ENCODE data around the gene FGF13. TPM values are rescaled to one million over a fixed set of nuclear protein-coding genes. Genes with fewer than 3 reads are reported as not detected.

FGF13 gene
- total and polyA plus RNA-seq, 2 of the 4 experiments (the other 2 are of a cell fraction): 0.18 TPM; not detected in 1

DNA sequence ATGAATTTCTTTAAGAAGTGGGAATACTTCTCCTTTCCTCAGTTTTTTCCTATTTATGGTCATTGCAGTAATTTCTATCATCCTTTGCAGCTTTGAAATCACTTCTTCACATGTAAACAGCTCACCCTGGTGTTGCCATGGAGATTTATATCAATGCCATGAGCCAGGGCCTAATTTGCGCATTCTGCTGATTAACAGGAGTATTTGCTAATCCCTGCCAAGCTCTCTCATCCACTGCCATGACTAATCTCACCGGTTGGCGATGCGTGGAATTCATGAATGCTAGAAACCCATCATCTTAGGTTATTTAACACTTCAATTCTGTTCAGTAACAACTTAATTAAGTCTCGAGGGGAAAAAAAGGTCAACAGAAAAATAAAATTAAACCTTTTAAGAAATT is 11.8 kb upstream of the FGF13 start:
- Histone ChIP-seq H2AFZ (replicated peaks; ENCODE audit: low read length, poor library complexity) (no peak overlapping the region), H2BK15ac (ENCODE audit: low read depth, low read length) (no peak overlapping the region), H3K27me3 (ENCODE audit: control insufficient read depth, insufficient read depth, low read length) (no peaks in the 10 kb centered on the region), H4K20me1 (ENCODE audit: insufficient read depth, low read length) (no peaks in the 10 kb centered on the region), H4K91ac (ENCODE audit: insufficient read depth, low read depth, low read length) (no peak overlapping the region), H3K18ac (ENCODE audit: low read depth, low read length) (no peak overlapping the region), H3K36me3 (ENCODE audit: control insufficient read depth, insufficient read depth, low read length) (no peaks in the 10 kb centered on the region), H2BK120ac (ENCODE audit: low read depth, low read length) (no peak overlapping the region), H2BK5ac (ENCODE audit: low read depth, low read length, poor library complexity, severe bottlenecking) (no peak overlapping the region), H2AK9ac (replicated peaks; ENCODE audit: low read depth, low read length, poor library complexity) (no peak overlapping the region), H3K56ac (ENCODE audit: extremely low read depth, insufficient read depth, low read length) (no peak overlapping the region), H4K8ac (ENCODE audit: low read depth in 2 of 2, low read length in 2 of 2) (no peak overlapping the region), H4K5ac (ENCODE audit: low read depth, low read length) (no peak overlapping the region), H3K9ac (ENCODE audit: low read depth, low read length) (no peak overlapping the region), H2AK5ac (ENCODE audit: low read depth, low read length) (no peak overlapping the region), H3K14ac (replicated peaks; ENCODE audit: low read depth, low read length) (no peak overlapping the region), H2BK20ac (ENCODE audit: low read depth, low read length) (no peak overlapping the region), H3K4ac (ENCODE audit: low read depth, low read length) (no peak overlapping the region), H3K9me3 (ENCODE audit: control insufficient read depth, insufficient read depth, low read length) (no peaks in the 10 kb centered on the region), H3K4me2 (ENCODE audit: low read depth, low read length) (no peak overlapping the region), H3K27ac (ENCODE audit: insufficient read depth, low read length) (no peak overlapping the region), H3K4me1 (ENCODE audit: control insufficient read depth, insufficient read depth, low read length) (no peaks in the 10 kb centered on the region), H3K79me1 (ENCODE audit: low read depth in 1 of 2, low read length in 2 of 2) (no peaks in the 10 kb centered on the region), H3K23ac (ENCODE audit: low read depth, low read length) (no peak overlapping the region), H3K4me3 (ENCODE audit: insufficient read depth, low read depth, low read length) (no peak overlapping the region), H3K9me1 (ENCODE audit: insufficient read depth, low read length) (no peaks in the 10 kb centered on the region)
- no peak for DNase-seq
- no peak for ATAC-seq (ENCODE audit: low read depth)
- POLR2A ChIA-PET (ENCODE audit: unreplicated experiment): no interaction called here
- no CpG with 5 or more reads among the region's 5 CpGs for WGBS, 2 experiments (ENCODE audit: extremely low coverage in 2 of 2, insufficient read length in 1 of 2)
- in situ Hi-C loops (cut with MboI; ENCODE audit: low sequenced_read_pairs): no loop called here
- dilution Hi-C loops (cut with HindIII; ENCODE audit: low sequenced_read_pairs, unreplicated experiment): no loop called here
- no peak for TF ChIP-seq FOS (IDR thresholded peaks at IDR 0.05; ENCODE audit: low read depth, low read length)
- no peak for TF ChIP-seq NFE2L2 (IDR thresholded peaks at IDR 0.05; ENCODE audit: low read depth, low read length)
- no peak for TF ChIP-seq MAZ (IDR thresholded peaks at IDR 0.05; ENCODE audit: borderline replicate concordance, low read depth, low read length)
- TF ChIP-seq, protein P1, sequence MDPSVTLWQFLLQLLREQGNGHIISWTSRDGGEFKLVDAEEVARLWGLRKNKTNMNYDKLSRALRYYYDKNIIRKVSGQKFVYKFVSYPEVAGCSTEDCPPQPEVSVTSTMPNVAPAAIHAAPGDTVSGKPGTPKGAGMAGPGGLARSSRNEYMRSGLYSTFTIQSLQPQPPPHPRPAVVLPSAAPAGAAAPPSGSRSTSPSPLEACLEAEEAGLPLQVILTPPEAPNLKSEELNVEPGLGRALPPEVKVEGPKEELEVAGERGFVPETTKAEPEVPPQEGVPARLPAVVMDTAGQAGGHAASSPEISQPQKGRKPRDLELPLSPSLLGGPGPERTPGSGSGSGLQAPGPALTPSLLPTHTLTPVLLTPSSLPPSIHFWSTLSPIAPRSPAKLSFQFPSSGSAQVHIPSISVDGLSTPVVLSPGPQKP (IDR thresholded peaks at IDR 0.05; ENCODE audit: borderline replicate concordance, low read depth, low read length): no peak
- CTCF ChIA-PET: interaction anchor here (0.6 kb wide), 1 partner anchor 76 kb away, joined by 4 read pairs; no protein-coding TSS in a partner anchor
- intact Hi-C loops (cut with micrococcal nuclease): no loop called here
- no TSS peak for BruUV-seq (replicated peaks)

Data from IMR-90 (cell line).